GM21786 (cell line): ENCODE results near the gene AUH.

Experiments
- ATAC-seq: cut with Tn5 transposase; IDR thresholded peaks from one replicate; pipeline ENCODE4 v1.9.1; 2021; ENCODE audit not compliant: unreplicated experiment

AUH gene

GRCh38 chr9:91340395-91340967 is 21.2 kb downstream of the AUH start:
- ATAC-seq = no peak

GRCh38 chr9:91338681-91339080 is 23.0 kb downstream of the AUH start:
- ATAC-seq = no peak

GRCh38 chr9:91336786-91337185 is 24.9 kb downstream of the AUH start:
- ATAC-seq = no peak

- no peak for ATAC-seq
Observed at GRCh38 chr9:91334053-91334452, 27.7 kb downstream of the AUH start.

- ATAC-seq = no peak
Observed at GRCh38 chr9:91333551-91333950, 28.2 kb downstream of the AUH start.

- ATAC-seq = no peak
Observed at GRCh38 chr9:91332546-91333231, 29.0 kb downstream of the AUH start.

GRCh38 chr9:91331849-91332248 is 29.9 kb downstream of the AUH start:
- no peak for ATAC-seq

GRCh38 chr9:91328186-91328585 is 33.5 kb downstream of the AUH start:
- no peak for ATAC-seq

GRCh38 chr9:91321691-91322090 is 40.0 kb downstream of the AUH start:
- ATAC-seq = no peak

GRCh38 chr9:91320299-91320698 is 41.4 kb downstream of the AUH start:
- no peak for ATAC-seq

GRCh38 chr9:91316093-91316492 is 45.6 kb downstream of the AUH start:
- no peak for ATAC-seq

GRCh38 chr9:91315191-91315590 is 46.5 kb downstream of the AUH start:
- no peak for ATAC-seq

GRCh38 chr9:91312717-91313325 is 48.9 kb downstream of the AUH start:
- ATAC-seq = no peak

- ATAC-seq = no peak
Observed at GRCh38 chr9:91310037-91310436, 51.7 kb downstream of the AUH start.

GRCh38 chr9:91308191-91308590 is 53.5 kb downstream of the AUH start:
- no peak for ATAC-seq

- no peak for ATAC-seq
Observed at GRCh38 chr9:91307279-91307678, 54.4 kb downstream of the AUH start.

- ATAC-seq = no peak
Observed at GRCh38 chr9:91306296-91306630, 55.5 kb downstream of the AUH start.

GRCh38 chr9:91305596-91306295 is 56.0 kb downstream of the AUH start:
- no peak for ATAC-seq

GRCh38 chr9:91303741-91304415 is 57.8 kb downstream of the AUH start:
- no peak for ATAC-seq

GRCh38 chr9:91302831-91303230 is 58.9 kb downstream of the AUH start:
- no peak for ATAC-seq

- no peak for ATAC-seq
Observed at GRCh38 chr9:91301161-91301560, 60.6 kb downstream of the AUH start.

GRCh38 chr9:91298311-91298710 is 63.4 kb downstream of the AUH start:
- ATAC-seq = no peak
